A549 (cell line): Measurements from ENCODE around the gene NXPH2.

Experiments used
- CEBPB ChIP-seq, 2 experiments: fragments of >200 bp in 1 of 2; sonication (Bioruptor Twin) in 1 of 2; formaldehyde crosslinking in 1 of 2; IDR thresholded peaks; 2 replicates each; pipeline ENCODE4 v1.6.1; 2012 to 2016
- CTCF ChIP-seq: fragments of >200 bp; sonication (Bioruptor Twin); formaldehyde crosslinking; IDR thresholded peaks from 3 replicates; pipeline ENCODE4 v1.5.1; 2016
- EP300 ChIP-seq, 2 experiments: fragments of >200 bp; sonication (Bioruptor Twin); formaldehyde crosslinking; IDR thresholded peaks; 2 replicates in 1 of 2; 3 replicates in 1 of 2; pipeline ENCODE4 v1.6.1; 2016 to 2017
- FOXS1 ChIP-seq: fragments of 250-450 bp; sonication (Bioruptor Pico); IDR thresholded peaks from 2 replicates; pipeline ENCODE4 v1.5.0; 2020; ENCODE audit warnings: mild to moderate bottlenecking, moderate library complexity
- HMGXB4 ChIP-seq: fragments of 250-450 bp; sonication (Bioruptor Pico); IDR thresholded peaks from 2 replicates; pipeline ENCODE4 v1.5.0; 2021; ENCODE audit warnings: mild to moderate bottlenecking, moderate library complexity, borderline replicate concordance
- POLR2A ChIP-seq: IDR thresholded peaks from 2 replicates; pipeline ENCODE4 v1.6.1; 2012; ENCODE audit warnings: mild to moderate bottlenecking, low read length
- POLR2AphosphoS2 ChIP-seq: conservative IDR thresholded peaks from 2 replicates; pipeline ENCODE4 v1.6.1; 2012; ENCODE audit warnings: low read length, improper control_type of control experiment, inconsistent platforms
- RAD21 ChIP-seq, 2 experiments: fragments of >200 bp in 1 of 2; sonication (Bioruptor Twin) in 1 of 2; formaldehyde crosslinking in 1 of 2; IDR thresholded peaks in 1 of 2; conservative IDR thresholded peaks in 1 of 2; 2 replicates in 1 of 2; 3 replicates in 1 of 2; pipeline ENCODE4 v1.6.1; 2012 to 2018; ENCODE audit warnings: inconsistent platforms in 1 of 2
- RNF2 ChIP-seq: fragments of 200-600 bp; sonication (generic); IDR thresholded peaks from 2 replicates; pipeline ENCODE4 v1.6.1; 2016; ENCODE audit warnings: low read depth, mild to moderate bottlenecking, antibody characterized with exemption, moderate library complexity, borderline replicate concordance
- TF ChIP-seq, protein P1 (sequence below): IDR thresholded peaks from 2 replicates; pipeline ENCODE4 v1.6.1; 2012

DNA sequence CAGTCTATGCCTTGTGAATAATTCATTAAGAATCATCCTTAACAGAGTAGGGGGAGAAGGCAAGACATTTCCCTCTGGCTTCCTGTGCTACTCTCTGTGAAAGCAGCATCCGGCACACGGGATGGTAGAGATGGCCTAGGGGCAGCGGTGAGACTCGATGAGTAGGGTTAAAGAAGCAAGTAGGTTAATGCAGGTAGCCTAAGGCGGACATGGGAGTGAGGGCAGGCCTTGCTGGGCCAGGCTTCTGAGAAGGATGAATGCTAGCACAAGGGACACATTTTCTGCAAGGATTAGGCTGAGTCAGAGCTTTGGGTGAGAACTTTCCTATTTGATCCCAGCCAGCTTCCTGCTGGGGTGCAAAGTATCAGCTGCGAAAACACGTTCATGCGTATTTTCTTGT, 80.8 kb downstream of the NXPH2 start:
- TF ChIP-seq CTCF (no peak), CEBPB (IDR thresholded peaks at IDR 0.05) (no peak), POLR2A (no peak), RAD21 (conservative IDR thresholded peaks at IDR 0.05 in 1 of 2, IDR thresholded peaks at IDR 0.05 in 1 of 2) (no peak), RNF2 (no peak), EP300 (IDR thresholded peaks at IDR 0.05) (no peak), POLR2AphosphoS2 (no peak), FOXS1 (CRISPR knock-in tag) (no peak), HMGXB4 (CRISPR knock-in tag) (no peak)
- TF ChIP-seq, protein P1, sequence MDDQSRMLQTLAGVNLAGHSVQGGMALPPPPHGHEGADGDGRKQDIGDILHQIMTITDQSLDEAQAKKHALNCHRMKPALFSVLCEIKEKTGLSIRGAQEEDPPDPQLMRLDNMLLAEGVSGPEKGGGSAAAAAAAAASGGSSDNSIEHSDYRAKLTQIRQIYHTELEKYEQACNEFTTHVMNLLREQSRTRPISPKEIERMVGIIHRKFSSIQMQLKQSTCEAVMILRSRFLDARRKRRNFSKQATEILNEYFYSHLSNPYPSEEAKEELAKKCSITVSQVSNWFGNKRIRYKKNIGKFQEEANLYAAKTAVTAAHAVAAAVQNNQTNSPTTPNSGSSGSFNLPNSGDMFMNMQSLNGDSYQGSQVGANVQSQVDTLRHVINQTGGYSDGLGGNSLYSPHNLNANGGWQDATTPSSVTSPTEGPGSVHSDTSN: no peak
